HG02759 (cell line): ENCODE results near the gene POFUT1.
"Not testable (repeated sequence)": the region's sequence is repeated elsewhere in the genome, so short reads cannot be mapped to it uniquely, and the experiment has no call there.

ENCODE experiments used
- ATAC-seq: cut with Tn5 transposase; IDR thresholded peaks from one replicate; pipeline ENCODE4 v1.9.1; 2021; ENCODE audit warnings: mild to moderate bottlenecking, moderate library complexity; ENCODE audit not compliant: unreplicated experiment

Gene POFUT1

GRCh38 chr20:32232326-32232886 is 24.7 kb downstream of the POFUT1 start:
- ATAC-seq, result no peak

DNA sequence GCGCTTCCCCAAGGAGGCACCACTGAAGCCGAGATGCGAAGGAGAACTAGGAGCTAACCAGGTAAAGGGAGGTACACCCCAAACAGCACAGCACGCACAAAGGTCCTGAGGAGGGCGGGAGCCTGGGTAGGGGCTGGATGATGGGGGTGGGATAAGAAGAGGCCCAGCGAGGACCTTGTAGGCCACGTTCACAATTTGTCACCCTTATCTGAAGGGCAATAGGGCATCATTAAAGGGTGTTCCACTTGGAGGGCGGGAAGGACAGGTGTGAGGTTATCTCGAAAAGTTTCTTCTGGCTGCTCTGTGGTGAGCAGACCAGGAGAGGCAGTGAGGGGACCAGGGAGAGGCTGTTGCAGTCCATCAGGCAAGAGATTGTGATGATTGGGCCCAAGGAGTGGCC is 25.6 kb downstream of the POFUT1 start:
- no peak for ATAC-seq

DNA sequence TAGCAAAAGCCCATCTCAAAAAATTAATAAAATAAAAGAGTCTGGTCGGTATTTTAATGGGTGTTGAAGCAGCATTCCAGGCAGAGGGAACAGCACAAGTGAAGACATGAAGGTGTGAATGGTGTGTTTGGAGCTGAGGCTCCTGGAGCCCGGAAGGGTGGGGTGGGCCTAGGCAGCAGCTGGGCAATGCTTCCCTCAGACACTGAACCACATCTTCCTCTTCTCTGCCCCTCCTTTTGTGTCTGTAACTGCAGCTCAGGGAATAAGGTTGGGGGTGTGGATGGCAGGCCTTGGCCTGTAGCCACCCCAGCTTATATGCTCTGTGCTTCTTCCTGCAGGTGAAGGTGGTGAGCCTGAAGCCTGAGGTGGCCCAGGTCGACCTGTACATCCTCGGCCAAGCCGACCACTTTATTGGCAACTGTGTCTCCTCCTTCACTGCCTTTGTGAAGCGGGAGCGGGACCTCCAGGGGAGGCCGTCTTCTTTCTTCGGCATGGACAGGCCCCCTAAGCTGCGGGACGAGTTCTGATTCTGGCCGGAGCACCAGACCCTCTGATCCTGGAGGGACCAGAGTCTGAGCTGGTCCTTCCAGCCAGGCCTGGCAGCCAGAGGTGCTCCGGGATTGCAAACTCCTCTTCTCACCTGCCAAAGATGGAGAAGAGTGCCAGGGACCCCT is 26.6 kb downstream of the POFUT1 start:
- ATAC-seq, result no peak

DNA sequence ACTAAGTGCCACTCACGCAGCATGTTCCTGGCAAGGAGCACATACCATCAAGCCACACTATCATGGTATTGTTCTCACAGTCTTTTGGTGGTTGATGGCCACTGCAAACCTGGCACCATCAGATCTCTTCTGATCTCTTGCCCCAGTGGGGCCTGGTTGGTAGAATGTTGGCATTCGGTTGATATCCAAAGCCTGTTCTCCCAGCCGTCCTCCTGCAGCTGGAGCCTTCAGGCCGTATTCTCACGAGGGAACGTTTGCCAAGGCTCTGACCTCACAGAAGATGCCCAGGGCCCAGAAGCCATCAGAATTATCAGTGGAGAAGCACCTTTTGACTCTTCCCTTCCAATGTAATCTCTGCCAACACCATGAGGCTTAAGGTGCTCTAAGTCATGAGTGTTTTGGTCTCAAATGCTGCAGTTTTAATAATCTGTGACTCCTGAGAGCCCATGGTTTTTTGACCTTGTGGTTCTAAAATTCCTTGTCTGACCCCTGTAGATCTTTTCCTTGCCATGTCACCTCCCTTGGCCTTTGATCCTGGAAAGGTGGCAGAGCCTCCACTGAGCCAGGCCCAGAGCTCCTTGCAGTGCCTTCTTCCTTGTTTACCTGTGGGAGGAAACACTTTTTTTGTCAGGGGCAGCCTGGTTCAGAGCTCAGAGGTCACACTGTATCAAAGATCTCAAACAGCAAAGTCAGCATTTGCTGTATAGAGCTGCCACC is 27.8 kb downstream of the POFUT1 start:
- no peak for ATAC-seq

GRCh38 chr20:32236048-32236533 is 28.4 kb downstream of the POFUT1 start:
- ATAC-seq, result no peak

DNA sequence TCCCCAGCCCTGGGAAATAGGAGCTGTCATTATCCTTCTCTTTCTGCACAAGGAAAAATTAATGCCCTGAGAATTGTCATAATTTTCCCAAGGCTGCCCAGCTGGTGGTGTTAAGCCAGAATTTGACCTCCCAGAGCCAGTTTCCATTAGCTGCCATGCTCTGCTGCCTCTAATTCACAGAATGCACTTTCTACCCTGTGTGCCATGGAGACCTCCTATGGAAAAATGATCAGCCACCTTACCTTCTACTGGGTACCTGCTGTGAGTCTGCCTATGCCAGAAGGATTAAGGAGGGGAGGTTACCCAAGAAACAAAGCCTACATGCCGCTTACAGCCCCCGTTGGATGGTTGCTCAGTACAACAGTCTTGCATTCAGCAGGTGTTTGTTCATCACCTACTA is 29.1 kb downstream of the POFUT1 start:
- no peak for ATAC-seq

- no peak for ATAC-seq
Observed at GRCh38 chr20:32237419-32237818, 29.7 kb downstream of the POFUT1 start.

GRCh38 chr20:32238483-32239425 is 31.1 kb downstream of the POFUT1 start:
- no peak for ATAC-seq

DNA sequence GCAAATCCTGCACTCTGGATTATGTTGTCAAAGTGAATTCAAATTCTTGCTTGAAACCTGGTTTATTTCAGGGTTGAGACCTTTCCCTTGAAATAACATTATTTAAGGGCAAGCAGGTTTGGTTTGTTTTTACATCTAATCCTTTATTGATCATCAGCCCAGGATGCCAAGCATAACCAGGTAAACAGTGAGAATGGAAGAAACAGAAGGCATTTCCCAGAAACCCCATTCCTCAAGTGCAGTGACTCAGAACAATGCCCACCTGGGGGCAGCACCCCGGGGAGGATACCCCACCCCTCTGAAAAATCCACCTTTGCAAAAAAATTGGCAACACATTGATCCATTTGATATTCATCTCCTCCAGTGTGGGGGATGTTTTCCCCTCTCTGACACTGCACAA is 32.5 kb downstream of the POFUT1 start:
- ATAC-seq, result no peak

- no peak for ATAC-seq
Observed at GRCh38 chr20:32241807-32242206, 34.1 kb downstream of the POFUT1 start.

DNA sequence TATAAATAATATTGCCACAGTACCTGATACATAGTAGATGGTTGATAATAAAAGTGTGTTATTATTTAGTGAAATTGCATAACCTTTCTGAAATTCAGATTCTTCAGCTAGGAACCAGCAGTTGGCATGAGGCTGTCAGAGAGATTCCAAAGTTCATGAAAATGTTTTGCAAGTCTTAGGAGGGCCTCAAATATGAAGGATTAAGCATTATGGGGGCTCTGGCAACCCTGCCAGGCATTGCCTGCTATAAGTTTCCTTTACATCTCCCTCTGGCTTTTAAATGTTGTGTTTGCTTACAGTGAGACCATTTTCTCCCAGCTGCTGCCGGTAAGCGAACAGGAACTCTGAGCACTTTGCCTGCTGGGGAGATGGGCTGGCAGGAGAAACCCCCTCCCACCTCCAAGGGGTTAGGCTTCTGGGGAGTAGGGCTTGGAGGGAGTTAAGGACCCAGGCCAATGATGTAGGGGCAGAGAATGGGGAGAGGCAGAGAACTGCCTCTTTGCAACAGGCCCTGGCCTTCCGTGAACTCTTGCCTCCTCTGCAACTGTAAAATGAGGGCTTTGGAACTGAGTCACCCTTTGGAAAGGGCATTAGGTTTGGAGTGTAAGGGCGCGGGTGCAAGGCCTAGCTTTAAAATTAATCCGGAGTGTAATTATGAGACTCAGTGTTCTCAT is 36.6 kb downstream of the POFUT1 start:
- no peak for ATAC-seq

GRCh38 chr20:32244959-32245358 is 37.3 kb downstream of the POFUT1 start:
- ATAC-seq, result no peak

DNA sequence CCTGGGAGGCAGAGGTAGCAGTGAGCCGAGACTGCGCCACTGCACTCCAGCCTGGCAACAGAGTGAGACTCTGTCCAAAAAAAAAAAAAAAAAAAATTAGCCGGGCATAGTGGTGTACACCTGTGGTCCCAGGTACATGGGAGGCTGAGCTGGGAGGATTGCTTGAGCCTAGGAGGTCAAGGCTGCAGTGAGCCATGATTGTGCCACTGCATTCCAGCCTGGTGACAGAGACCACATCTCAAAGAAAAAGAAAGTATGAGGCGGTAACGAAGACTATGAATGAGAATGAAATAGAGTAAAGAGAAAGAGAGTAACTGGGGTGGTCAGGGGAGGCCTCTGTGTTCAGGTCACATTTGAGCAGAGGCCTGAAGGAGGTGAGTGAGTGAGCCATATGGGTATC is 38.5 kb downstream of the POFUT1 start:
- ATAC-seq, result not testable (repeated sequence)

DNA sequence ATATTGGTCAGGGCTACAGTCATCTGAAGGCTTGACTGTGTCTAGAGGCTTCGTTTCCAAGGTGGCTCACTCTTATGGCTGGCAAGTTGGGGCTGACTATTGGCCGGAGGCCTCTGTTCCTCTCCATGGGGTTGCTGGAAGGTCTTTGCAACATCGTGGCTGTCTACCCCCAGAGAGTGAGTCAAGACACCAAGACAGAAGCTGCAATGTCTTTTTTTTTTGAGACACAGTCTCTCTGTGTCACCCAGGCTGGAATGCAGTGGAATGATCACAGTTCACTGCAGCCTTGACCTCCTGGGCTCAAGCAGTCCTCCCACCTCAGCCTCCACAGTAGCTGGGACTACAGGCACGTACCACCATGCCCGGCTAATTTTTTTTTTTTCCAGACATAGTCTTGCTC is 40.4 kb downstream of the POFUT1 start:
- no peak for ATAC-seq

- no peak for ATAC-seq
Observed at GRCh38 chr20:32249030-32249738, 41.5 kb downstream of the POFUT1 start.

DNA sequence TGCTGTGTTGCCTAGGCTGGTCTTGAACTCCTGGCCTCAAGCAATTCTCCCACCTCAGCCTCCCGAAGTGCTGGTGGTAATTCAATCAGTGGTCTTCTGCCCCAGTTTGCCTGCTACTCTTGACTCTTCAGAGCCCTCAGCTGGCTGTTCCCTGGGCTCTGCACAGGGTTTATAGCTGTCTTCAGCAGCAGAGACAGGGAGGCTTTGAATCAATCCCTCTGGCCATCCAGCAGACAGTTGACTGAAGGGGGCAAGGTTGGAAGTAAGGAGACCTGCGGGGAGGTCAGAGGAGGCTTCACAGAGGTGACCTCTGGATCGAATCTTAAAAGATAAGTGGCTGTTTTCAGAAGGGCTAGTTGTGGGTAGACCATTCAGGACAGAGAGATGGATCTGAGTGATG is 43.8 kb downstream of the POFUT1 start:
- ATAC-seq, result no peak

DNA sequence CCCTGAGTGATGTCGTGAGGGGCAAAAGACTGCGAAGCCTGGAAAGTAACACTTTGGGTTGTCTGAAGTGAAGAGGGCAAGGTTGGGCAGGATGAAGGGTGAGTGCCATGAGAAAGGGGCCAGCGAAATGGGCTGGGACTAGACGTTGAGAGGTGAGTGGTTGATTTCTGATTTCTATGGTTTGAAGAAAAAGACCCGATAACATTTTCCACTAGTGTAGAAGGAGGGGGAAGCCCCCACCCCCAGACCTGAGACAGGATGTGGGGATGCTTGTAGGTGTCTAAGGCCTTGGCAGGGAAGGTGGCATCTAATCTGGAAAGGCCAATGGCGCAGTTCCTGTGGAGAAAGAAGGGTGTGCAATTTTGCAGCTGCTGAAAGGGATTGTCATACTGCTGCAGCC is 44.5 kb downstream of the POFUT1 start:
- ATAC-seq, result no peak

- not testable (repeated sequence) for ATAC-seq
Observed at GRCh38 chr20:32260973-32261372, 53.3 kb downstream of the POFUT1 start.

- ATAC-seq, result no peak
Observed at GRCh38 chr20:32261644-32262043, 54.0 kb downstream of the POFUT1 start.

DNA sequence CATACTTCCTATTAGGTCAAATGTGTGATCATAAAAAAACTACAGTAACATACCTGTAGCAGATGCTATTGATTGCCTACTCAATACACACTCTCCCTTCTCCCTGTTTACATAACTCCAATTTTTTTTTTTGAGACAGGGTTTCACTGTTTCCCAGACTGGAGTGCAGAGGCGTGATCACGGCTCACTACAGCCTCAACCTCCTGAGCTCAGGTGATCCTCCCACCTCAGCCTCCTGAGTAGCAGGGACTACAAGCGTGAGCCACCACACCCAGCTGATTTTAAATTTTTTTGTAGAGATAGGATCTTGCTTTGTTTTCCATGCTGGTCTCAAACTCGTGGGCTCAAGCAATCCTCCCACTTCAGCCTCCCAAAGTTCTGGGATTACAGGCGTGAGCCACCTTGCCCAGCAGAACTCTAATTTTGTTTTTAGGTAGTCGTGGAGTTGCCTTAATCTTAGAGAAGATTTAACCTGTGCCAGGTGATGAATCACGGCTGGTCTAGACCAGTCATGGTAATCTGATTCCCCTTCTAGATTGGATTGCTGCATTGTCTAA is 55.8 kb downstream of the POFUT1 start:
- ATAC-seq, result no peak
